Measurements from ENCODE around the gene TBX4.

GRCh38 chr17:61499632-61500031, 47.4 kb downstream of the TBX4 start:
- TF ChIP-seq CTCF (conservative IDR thresholded peaks at IDR 0.05) (no peak), EZH2 (IDR thresholded peaks at IDR 0.05; ENCODE audit: low read depth) (no peak)

Measured in PC-9 (cell line).